ENCODE measurements around the gene ZBTB17.

Gene ZBTB17

DNA sequence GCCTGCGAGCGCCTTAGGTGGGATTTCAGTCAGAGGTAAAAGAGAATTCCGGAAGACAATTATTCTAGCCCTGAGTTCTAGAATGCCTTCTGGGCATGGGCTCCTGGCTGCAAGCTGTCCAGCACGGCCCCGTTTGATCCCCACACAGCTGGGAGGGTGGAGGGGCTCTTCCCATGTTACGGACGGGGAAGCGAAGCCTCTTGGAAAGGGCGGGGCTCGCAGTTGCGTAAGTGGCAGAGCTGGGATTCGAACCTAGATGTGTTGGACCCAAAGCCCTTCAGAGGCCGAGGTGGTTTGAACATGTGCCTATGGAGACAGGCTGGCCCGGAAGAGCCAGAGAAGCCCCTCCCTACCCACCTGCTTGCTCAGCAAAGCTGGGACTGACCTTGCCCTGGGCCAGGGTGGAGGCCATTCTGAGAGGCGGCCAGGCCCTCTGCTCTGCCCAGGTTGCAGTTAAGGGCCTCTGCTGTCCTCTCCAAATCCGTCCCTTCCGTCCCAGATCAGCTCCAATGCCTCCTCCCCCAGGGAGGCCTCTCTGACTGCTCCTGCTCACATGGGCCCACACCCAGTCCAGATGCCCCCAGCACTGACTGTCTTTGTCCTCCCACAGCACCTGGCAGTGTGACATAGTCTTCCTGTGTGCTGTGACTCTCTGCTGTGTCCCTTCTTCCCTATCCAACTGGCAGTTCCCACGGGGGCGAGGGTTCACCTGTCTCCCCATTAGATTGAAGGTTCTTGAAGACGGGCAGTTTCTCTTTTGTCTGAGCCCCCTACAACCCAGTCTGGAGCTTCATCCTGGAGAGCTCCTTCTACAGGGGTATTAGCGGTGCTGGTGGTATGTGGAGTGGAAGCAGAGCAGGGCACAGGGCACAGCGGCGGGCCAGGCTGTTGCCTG lies 43.1 kb upstream of the ZBTB17 start:
- H3K27ac ChIP-seq: no peak overlapping the region
- TF ChIP-seq, protein P1, sequence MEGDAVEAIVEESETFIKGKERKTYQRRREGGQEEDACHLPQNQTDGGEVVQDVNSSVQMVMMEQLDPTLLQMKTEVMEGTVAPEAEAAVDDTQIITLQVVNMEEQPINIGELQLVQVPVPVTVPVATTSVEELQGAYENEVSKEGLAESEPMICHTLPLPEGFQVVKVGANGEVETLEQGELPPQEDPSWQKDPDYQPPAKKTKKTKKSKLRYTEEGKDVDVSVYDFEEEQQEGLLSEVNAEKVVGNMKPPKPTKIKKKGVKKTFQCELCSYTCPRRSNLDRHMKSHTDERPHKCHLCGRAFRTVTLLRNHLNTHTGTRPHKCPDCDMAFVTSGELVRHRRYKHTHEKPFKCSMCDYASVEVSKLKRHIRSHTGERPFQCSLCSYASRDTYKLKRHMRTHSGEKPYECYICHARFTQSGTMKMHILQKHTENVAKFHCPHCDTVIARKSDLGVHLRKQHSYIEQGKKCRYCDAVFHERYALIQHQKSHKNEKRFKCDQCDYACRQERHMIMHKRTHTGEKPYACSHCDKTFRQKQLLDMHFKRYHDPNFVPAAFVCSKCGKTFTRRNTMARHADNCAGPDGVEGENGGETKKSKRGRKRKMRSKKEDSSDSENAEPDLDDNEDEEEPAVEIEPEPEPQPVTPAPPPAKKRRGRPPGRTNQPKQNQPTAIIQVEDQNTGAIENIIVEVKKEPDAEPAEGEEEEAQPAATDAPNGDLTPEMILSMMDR (conservative IDR thresholded peaks at IDR 0.05): no peak

DNA sequence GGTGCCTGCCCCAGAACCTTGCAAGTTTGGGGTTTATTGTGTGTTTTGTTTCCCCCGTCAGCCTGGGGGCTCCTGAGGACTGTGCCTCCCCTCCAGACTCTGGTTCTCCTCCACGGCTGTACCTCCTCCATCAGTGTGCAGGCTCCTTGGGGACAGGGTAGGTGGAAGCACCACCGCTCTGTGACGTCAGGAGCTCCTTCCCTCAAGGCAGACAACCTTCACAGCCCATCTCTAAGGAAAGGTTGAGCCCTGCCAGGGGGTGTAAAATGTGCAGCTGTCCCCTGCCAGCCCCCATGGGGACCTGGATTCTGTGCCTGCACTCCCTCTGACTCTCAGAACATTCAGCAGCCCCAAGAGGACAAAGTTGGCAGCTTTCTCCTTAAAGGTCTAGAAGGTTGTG lies 42.4 kb upstream of the ZBTB17 start:
- H3K27ac ChIP-seq: no peak overlapping the region
- TF ChIP-seq, protein P1 (conservative IDR thresholded peaks at IDR 0.05): no peak

DNA sequence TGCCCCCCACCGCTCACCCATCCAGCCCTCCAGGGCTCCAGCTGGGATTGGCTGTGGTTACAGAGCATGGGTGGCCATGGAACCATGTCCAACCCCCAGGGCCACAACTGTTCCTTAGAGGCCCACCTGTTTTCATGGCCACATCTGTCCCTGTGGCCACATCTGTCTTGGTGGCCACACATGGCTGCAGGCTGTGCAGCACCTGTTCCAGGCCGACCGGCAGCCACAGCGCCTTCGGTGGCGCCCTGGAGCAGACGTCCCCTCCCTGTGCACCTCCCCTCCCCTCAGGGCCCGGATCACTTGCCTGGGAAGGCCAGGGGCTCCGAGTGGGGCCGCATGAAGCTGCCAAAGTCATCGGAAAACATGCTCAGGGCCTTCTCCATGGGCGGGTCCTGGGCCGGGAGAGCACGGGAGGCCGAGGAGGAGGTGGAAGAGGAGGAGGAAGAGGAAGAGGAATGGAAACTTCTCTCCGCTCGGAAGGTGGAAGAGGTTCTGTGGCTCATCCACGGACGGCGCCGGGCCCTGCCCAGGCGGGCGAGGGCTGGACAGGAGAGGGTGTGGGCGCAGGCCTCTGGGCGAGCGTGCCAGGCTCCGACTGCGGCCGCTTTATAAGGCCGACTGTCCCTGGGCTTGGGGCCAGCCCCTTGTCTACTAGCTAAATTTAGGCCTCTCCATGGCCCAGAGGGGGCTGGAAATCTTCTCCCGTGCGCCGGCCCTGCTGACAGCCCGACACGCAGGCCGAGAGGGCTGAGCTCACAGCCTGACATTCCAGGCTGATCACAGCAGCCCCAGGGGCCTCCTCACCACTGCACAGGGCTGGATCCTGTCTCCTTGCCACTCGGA lies 41.8 kb upstream of the ZBTB17 start, which contains the start of gene HSPB7:
TSS of gene HSPB7 (minus strand) at position 583 of the 843 bp plus-strand sequence. CDS start at position 503, 80 bp downstream.
- TF ChIP-seq, protein P1 (conservative IDR thresholded peaks at IDR 0.05): no peak
- H3K27ac ChIP-seq: no peak within 1 kb of the TSS

DNA sequence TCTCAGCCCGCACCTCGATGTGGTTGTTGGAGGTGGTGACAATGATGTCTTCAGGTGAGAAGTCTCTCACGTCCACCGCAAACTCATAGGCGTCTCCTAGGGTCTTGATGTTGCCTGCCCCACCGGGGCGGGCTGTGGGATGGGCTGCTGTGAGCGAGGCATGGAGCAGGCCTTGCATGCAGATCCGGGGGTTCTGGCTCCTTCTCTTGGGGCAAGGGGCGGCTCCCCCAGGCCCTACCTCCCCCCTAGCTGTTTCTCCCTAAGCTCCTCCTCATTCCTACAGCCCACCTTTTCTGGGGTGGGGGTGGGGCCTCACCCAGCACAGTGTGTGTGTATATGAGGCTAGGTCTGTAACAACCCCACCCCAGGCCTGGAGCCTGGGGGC lies 41.2 kb upstream of the ZBTB17 start:
- H3K27ac ChIP-seq: no peak overlapping the region
- TF ChIP-seq, protein P1 (conservative IDR thresholded peaks at IDR 0.05): no peak

DNA sequence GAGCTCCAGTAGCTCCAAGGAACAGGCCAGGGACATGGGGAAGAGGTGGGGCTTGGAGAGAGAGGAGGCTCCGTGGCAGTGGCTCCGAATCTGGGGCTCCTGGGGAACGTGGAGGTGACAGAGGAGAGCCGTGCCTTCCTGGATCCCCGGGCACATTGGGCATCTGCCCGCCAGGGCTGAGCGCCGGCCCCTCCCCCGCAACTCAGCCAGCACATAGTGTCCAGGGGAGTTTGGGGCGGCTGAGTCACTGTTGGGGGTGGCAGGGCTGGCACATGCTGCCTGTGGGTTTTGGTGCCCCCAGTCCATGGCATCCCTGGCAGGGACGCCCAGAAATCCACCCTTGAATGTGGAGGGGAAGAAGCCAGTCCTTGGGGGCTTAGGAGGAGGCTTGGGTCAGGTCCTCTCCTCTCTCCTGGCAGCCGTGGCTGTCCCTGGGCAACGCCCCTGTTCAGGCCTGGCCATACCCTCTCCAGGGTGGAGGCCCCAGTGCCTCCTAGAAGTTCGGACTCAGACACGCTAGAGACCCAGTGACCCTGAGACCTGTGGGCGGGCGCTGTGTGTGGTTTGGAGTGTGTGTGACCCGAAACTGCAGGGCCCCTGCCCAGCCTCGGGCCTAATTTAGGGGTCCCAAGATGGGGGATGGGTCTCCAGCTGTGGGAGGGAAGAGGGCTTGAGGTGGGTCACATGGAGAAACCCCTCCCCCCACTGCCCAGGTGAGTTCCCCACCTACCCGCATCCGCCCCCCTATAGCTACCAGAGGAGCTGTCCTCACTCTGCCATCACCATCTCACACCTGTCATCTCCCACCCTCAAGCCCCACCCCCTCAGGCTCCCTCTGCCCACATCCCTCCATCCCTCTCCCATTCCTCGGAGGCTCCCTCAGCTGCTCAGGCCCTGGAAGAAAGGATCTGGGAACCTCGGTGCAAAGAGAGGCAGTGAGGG lies 40.3 kb upstream of the ZBTB17 start:
- H3K27ac ChIP-seq: no peak overlapping the region
- TF ChIP-seq, protein P1 (conservative IDR thresholded peaks at IDR 0.05): no peak

DNA sequence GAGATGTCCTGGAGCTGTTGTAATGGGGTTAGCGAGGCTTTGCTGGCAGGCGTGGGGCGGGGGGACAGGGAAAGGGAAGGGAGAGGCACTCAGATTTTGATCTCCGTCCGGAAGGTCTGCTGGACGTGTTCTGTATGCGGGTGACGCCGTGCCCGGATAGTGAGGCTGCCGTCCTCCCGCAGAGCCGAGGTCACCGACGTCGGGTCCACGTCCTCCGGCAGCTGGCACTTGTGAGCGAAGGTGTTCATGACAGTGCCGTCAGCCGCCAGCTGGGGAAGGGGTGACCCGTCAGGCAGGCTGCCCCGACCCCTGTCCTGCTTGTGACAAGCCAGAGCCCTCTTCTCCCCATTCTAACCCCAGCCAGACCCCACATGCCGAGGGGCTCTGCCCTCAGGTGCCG lies 39.6 kb upstream of the ZBTB17 start:
- TF ChIP-seq, protein P1 (conservative IDR thresholded peaks at IDR 0.05): no peak
- no peak overlapping the region for H3K27ac ChIP-seq
